Measurements from ENCODE around the gene DST.

Gene DST

DNA sequence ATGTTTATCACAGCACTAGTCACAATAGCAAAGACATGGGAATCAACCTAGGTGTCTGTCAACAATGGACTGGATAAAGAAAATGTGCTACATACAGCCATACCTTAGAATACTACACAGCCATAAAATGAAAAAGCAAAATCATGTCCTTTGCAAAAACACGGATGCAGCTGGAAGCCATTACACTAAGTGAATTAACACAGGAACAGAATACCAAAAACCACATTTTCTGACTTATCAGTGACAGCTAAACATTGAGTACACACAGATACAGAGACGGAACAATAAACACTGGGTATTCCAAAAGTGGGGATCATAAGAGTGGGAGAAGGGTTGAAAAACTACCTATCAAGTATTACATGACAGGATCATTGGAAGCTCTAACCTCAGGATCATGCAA is 43.3 kb upstream of the DST start:
- no peaks in the 10 kb centered on the region for H3K9me3 ChIP-seq (replicated peaks in 1 of 11)
- peaks cover 0 to 11% (median 0%) of the 10 kb centered on the region in 11 experiments; a peak in 4 of 22 replicates for H3K36me3 ChIP-seq
- no peak overlapping the region for H3K4me3 ChIP-seq
- H3K4me2 ChIP-seq = no peak overlapping the region
- no peak for TF ChIP-seq Cebpa-rat (IDR thresholded peaks at IDR 0.05)
- no peaks in the 10 kb centered on the region for H4K20me1 ChIP-seq
- H3K9ac ChIP-seq = no peak overlapping the region
- no peaks in the 10 kb centered on the region for H3K4me1 ChIP-seq
- H3K27ac ChIP-seq = no peak overlapping the region
- no peaks in the 10 kb centered on the region for H3K27me3 ChIP-seq

DNA sequence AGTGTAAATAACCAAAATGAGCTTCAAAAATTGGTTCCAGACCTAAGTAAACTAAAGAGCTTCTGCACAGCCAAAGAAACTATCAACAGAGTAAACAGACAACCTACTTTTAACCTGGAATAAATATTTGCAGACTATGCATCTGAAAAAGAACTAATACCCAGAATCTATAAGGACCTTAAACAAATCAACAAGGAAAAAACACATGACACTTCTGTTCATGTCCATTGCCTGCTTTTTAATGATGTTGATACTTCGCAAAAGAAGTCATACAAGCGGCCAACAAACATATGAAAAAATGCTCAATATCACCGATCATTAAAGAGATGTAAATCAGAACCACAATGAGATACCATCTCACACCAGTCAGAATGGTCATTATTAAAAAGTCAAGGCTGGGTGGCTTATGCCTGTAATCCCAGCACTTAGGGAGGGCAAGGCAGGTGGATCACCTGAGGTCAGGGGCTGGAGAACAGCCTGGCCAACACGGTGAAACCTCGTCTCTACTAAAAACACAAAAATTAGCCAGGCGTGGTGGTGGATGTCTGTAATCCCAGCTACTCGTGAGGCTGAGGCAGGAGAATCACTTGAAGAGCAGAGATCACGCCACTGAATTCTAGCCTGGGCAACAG is 42.5 kb upstream of the DST start:
- Histone ChIP-seq H3K4me3 (no peak overlapping the region), H3K27me3 (no peaks in the 10 kb centered on the region), H3K4me1 (no peaks in the 10 kb centered on the region), H3K9me3 (replicated peaks in 1 of 11) (no peaks in the 10 kb centered on the region), H3K27ac (no peak overlapping the region), H3K36me3 (peaks cover 0 to 11% (median 0%) of the 10 kb centered on the region in 11 experiments; a peak in 4 of 22 replicates), H3K9ac (no peak overlapping the region), H3K4me2 (no peak overlapping the region), H4K20me1 (no peaks in the 10 kb centered on the region)
- no peak for TF ChIP-seq Cebpa-rat (IDR thresholded peaks at IDR 0.05)

DNA sequence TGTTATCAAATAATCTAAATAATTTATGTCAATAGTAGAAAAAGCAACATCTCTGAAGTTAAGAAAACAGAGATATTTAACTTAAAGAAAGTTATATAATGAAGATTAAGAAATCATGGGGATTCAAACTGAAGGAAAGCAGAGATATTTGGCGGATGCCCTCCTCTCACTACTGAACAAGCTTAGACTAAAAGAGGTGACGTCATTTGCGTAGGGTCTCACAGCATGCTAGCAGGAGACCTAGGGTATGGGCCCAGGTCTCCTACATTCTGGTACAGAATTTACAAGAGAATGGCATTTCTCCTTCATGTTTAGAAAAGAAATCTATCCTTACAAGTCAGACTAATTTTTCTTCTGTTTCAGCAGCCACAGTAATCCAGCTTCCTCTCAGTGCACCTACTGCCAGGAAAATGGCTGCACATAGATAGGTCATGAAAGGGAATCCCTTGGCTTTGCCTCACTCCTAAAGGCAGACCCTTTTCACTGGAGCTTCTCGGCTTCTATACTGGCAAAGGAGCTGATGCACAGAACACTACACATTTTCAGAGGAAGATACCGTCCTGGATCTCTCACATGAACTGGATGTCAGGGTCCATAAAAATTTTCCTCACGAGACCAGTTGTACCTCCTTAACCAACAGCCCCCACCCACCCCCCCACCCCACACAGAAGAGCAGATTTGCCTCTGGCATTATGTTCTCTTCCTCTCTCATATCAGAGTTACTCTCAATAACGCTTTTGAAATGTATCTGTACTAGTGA is 41.8 kb upstream of the DST start:
- Histone ChIP-seq H3K9ac (no peak overlapping the region), H3K9me3 (replicated peaks in 1 of 11) (no peaks in the 10 kb centered on the region), H3K4me3 (no peak overlapping the region), H3K4me2 (no peak overlapping the region), H4K20me1 (no peaks in the 10 kb centered on the region), H3K4me1 (no peaks in the 10 kb centered on the region), H3K27me3 (no peaks in the 10 kb centered on the region), H3K36me3 (peaks cover 0 to 11% (median 0%) of the 10 kb centered on the region in 11 experiments; a peak in 4 of 22 replicates), H3K27ac (no peak overlapping the region)
- no peak for TF ChIP-seq Cebpa-rat (IDR thresholded peaks at IDR 0.05)

GRCh38 chr6:56683882-56684281 is 41.2 kb upstream of the DST start:
- Histone ChIP-seq H3K36me3 (peaks cover 0 to 11% (median 0%) of the 10 kb centered on the region in 11 experiments; a peak in 4 of 22 replicates), H3K27ac (no peak overlapping the region), H3K9ac (no peak overlapping the region), H3K4me3 (no peak overlapping the region), H3K9me3 (replicated peaks in 1 of 11) (no peaks in the 10 kb centered on the region), H3K27me3 (no peaks in the 10 kb centered on the region), H3K4me1 (no peaks in the 10 kb centered on the region), H4K20me1 (no peaks in the 10 kb centered on the region), H3K4me2 (no peak overlapping the region)
- TF ChIP-seq Cebpa-rat (IDR thresholded peaks at IDR 0.05) = no peak

DNA sequence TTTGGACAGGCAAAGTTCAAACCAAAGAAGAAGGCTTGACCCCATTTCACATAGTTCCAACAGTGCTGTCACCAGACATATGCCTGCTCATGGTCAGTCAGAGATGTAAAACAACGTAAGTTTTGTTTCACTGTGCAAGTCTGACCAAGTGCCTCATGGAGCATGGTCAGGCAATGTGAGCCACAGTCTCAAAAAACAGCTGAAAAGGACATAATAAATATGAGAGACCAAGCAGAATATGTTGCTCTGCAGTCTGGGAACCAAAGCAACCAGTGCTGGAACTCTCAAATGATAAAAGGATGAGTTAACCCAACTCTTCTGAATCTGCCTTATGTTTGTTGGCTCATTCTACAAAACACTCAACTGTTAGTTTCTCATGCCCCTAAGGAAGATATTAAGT is 39.9 kb upstream of the DST start:
- Histone ChIP-seq H4K20me1 (no peaks in the 10 kb centered on the region), H3K9me3 (replicated peaks in 1 of 11) (no peaks in the 10 kb centered on the region), H3K9ac (no peak overlapping the region), H3K27me3 (no peaks in the 10 kb centered on the region), H3K36me3 (peaks cover 0 to 11% (median 0%) of the 10 kb centered on the region in 11 experiments; a peak in 4 of 22 replicates), H3K4me3 (no peak overlapping the region), H3K4me2 (no peak overlapping the region), H3K4me1 (no peaks in the 10 kb centered on the region), H3K27ac (no peak overlapping the region)
- no peak for TF ChIP-seq Cebpa-rat (IDR thresholded peaks at IDR 0.05)

DNA sequence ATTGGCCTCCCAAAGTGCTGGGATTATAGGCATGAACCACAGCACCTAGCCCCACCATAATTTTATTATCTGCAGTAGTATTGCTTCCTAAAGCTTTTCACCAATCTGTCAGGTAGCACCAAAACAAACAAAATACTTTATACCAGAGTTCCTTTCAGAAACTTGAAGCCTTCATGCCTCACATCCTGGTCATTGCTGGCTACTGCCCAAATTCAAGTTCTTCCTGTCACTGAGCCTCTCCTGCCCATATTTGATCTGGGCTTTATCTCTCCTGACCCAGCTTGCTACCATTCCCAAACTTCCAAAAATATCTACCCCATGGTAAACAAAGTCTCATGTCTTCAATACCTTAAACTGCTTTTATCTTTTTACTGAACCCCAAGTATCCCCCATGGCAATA is 34.9 kb upstream of the DST start:
- Histone ChIP-seq H3K27me3 (no peaks in the 10 kb centered on the region), H3K4me2 (no peak overlapping the region), H3K4me1 (peaks cover 0 to under 1% (median 0%) of the 10 kb centered on the region in 10 experiments; a peak in 2 of 20 replicates), H3K9ac (no peak overlapping the region), H4K20me1 (peaks cover 0 to 3% (median 0%) of the 10 kb centered on the region in 11 experiments; a peak in 1 of 22 replicates), H3K9me3 (replicated peaks in 1 of 11) (no peaks in the 10 kb centered on the region), H3K36me3 (peaks cover 0 to 8% (median 0%) of the 10 kb centered on the region in 11 experiments; a peak in 3 of 22 replicates), H3K4me3 (no peak overlapping the region), H3K27ac (no peak overlapping the region)
- no peak for TF ChIP-seq Cebpa-rat (IDR thresholded peaks at IDR 0.05)

- Histone ChIP-seq H3K27me3 (no peaks in the 10 kb centered on the region), H3K4me3 (no peak overlapping the region), H3K9ac (peak overlapping the region in 1 of 11 experiments; percentile 26; a peak in 1 of 22 replicates), H3K36me3 (peaks cover 0 to 15% (median 0%) of the 10 kb centered on the region in 11 experiments; a peak in 9 of 22 replicates), H3K9me3 (replicated peaks in 1 of 11) (no peaks in the 10 kb centered on the region), H4K20me1 (peaks cover 0 to 3% (median 0%) of the 10 kb centered on the region in 11 experiments; a peak in 2 of 22 replicates), H3K27ac (peak overlapping the region in 1 of 11 experiments; percentile 48; a peak in 1 of 22 replicates), H3K4me1 (peaks cover 3 to 17% (median 8%) of the 10 kb centered on the region in 10 experiments; a peak in 14 of 20 replicates), H3K4me2 (peak overlapping the region in 9 of 11 experiments; percentile 10 to 66 (median 26); a peak in 12 of 22 replicates)
- no peak for TF ChIP-seq Cebpa-rat (IDR thresholded peaks at IDR 0.05)
Measured at GRCh38 chr6:56671651-56672461, 29.2 kb upstream of the DST start.

GRCh38 chr6:56671160-56671559 is 28.5 kb upstream of the DST start:
- Histone ChIP-seq H3K27ac (no peak overlapping the region), H3K36me3 (peaks cover 0 to 15% (median 0%) of the 10 kb centered on the region in 11 experiments; a peak in 9 of 22 replicates), H3K4me2 (peak overlapping the region in 2 of 11 experiments; percentile 23 to 66; a peak in 3 of 22 replicates), H3K9me3 (replicated peaks in 1 of 11) (no peaks in the 10 kb centered on the region), H3K4me3 (no peak overlapping the region), H4K20me1 (peaks cover 0 to 3% (median 0%) of the 10 kb centered on the region in 11 experiments; a peak in 2 of 22 replicates), H3K9ac (no peak overlapping the region), H3K27me3 (no peaks in the 10 kb centered on the region), H3K4me1 (peaks cover 3 to 23% (median 8%) of the 10 kb centered on the region in 10 experiments; a peak in 14 of 20 replicates)
- TF ChIP-seq Cebpa-rat (IDR thresholded peaks at IDR 0.05) = no peak

Data from BLaER1 treated with 17β-estradiol and CSF1 and Interleukin-3, amounts not matched to agents 10 nM and 100 nM (cell line).